ENCODE measurements around the gene CA10. TPM values are rescaled to one million over a fixed set of nuclear protein-coding genes. Genes with fewer than 3 reads are reported as not detected.

Gene CA10
- total and polyA plus RNA-seq, 2 experiments from 2014 or later, result 0.33 TPM; not detected in 1

DNA sequence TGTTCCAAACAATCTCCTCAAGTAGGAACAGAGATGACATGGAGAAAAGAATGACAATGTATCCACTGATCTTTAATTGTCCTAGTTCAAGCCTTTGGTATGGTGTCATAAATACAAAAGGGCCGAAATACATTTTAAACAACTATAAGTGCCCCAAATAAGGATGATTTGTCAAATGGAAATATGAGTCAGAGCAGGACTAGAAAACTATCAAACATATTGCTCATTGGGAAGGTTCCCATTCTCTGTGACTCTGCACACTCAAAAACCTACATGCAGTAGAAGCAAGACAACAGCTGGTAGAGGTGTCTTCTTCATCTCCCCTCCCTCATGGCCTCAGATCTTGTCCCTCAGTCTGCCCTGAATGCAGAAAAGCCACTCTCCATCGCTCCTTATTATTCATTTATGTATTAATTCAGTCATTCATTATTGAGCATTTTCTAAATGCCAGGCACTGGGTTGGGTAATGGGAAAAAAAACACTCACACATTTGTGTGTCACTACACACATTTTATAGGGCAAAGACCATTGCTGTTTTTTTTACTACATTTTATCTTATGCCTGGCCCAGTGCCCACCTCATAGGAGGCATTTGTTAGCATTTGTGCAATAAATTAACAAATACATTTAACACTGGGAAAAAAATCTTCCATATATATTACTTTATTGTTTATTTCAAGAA lies 10.1 kb downstream of the CA10 start:
- no peak for DNase-seq (ENCODE audit: low spot score)
- Histone ChIP-seq H3K27ac (no peak overlapping the region), H3K9me3 (ENCODE audit: low read depth) (no peaks in the 10 kb centered on the region), H3K4me2 (no peak overlapping the region), H4K20me1 (ENCODE audit: insufficient read depth, poor library complexity, severe bottlenecking) (no peaks in the 10 kb centered on the region), H3K4me3 (no peak overlapping the region), H3K27me3 (peaks cover 6% of the 10 kb centered on the region), H3K9me2 (replicated peaks; ENCODE audit: insufficient read depth) (no peaks in the 10 kb centered on the region), H2AFZ (no peak overlapping the region), H3K79me2 (no peaks in the 10 kb centered on the region), H3K4me1 (ENCODE audit: insufficient read depth) (no peaks in the 10 kb centered on the region), H3K36me3 (replicated peaks; ENCODE audit: insufficient read depth, low read depth) (no peaks in the 10 kb centered on the region)
- TF ChIP-seq EZH2phosphoT487 (IDR thresholded peaks at IDR 0.05; ENCODE audit: low read depth, severe bottlenecking, unreplicated experiment), result no peak
- no peak for TF ChIP-seq EZH2 (IDR thresholded peaks at IDR 0.05; ENCODE audit: borderline replicate concordance)
- TF ChIP-seq, protein P1, sequence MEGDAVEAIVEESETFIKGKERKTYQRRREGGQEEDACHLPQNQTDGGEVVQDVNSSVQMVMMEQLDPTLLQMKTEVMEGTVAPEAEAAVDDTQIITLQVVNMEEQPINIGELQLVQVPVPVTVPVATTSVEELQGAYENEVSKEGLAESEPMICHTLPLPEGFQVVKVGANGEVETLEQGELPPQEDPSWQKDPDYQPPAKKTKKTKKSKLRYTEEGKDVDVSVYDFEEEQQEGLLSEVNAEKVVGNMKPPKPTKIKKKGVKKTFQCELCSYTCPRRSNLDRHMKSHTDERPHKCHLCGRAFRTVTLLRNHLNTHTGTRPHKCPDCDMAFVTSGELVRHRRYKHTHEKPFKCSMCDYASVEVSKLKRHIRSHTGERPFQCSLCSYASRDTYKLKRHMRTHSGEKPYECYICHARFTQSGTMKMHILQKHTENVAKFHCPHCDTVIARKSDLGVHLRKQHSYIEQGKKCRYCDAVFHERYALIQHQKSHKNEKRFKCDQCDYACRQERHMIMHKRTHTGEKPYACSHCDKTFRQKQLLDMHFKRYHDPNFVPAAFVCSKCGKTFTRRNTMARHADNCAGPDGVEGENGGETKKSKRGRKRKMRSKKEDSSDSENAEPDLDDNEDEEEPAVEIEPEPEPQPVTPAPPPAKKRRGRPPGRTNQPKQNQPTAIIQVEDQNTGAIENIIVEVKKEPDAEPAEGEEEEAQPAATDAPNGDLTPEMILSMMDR (IDR thresholded peaks at IDR 0.05; ENCODE audit: poor library complexity), result no peak
- 90% methylated on average over 2 of the region's 2 CpGs for WGBS (ENCODE audit: low lambda C conversion rate, missing lambda C conversion rate)

DNA sequence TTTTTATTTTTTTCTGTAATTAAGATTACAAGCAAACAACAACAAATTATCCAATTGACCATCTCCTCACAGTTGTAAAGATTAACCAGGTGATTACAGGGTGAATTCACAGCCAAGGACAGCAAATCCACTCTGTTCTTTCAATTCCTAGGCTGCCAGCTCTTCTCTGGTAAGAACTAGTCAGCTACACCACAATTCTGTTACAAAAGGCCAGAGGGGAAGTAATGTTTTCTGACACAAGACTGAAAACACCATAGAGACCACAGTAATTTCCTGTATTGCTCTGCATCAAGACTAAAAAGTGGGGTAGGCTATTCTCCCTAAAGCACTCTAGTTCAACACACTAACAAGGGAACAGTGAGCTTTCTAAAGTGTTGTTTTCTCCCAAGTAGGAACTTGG lies 10.6 kb downstream of the CA10 start:
- Histone ChIP-seq H3K27me3 (peaks cover 4% of the 10 kb centered on the region), H3K4me3 (no peak overlapping the region), H3K36me3 (replicated peaks; ENCODE audit: insufficient read depth, low read depth) (no peaks in the 10 kb centered on the region), H3K4me2 (no peak overlapping the region), H3K4me1 (ENCODE audit: insufficient read depth) (no peaks in the 10 kb centered on the region), H2AFZ (no peak overlapping the region), H3K27ac (no peak overlapping the region), H3K9me3 (ENCODE audit: low read depth) (no peaks in the 10 kb centered on the region), H4K20me1 (ENCODE audit: insufficient read depth, poor library complexity, severe bottlenecking) (no peaks in the 10 kb centered on the region), H3K9me2 (replicated peaks; ENCODE audit: insufficient read depth) (no peaks in the 10 kb centered on the region), H3K79me2 (no peaks in the 10 kb centered on the region)
- no peak for DNase-seq (ENCODE audit: low spot score)
- no peak for TF ChIP-seq EZH2phosphoT487 (IDR thresholded peaks at IDR 0.05; ENCODE audit: low read depth, severe bottlenecking, unreplicated experiment)
- TF ChIP-seq, protein P1 (IDR thresholded peaks at IDR 0.05; ENCODE audit: poor library complexity), result no peak
- TF ChIP-seq EZH2 (IDR thresholded peaks at IDR 0.05; ENCODE audit: borderline replicate concordance), result no peak

DNA sequence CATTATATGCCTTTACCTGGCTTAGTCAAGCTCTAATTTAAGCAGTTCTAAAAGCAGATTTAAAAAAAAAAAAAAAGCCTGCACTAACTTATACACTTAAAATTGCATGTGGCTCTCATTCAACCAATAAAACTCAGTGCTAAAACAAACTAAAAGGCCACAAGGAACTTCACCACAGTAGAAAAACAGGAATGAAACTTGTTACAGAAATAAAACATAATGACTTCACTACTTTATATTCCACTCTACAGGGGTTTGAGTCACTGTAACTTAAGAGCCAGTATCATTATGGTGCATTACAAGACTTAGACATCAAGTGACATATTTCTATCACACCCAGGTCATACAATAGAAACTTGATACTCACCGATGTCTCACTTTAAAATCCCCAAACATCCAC lies 11.1 kb downstream of the CA10 start:
- Histone ChIP-seq H3K4me2 (no peak overlapping the region), H3K9me2 (replicated peaks; ENCODE audit: insufficient read depth) (no peaks in the 10 kb centered on the region), H2AFZ (no peak overlapping the region), H3K4me1 (ENCODE audit: insufficient read depth) (no peaks in the 10 kb centered on the region), H3K79me2 (no peaks in the 10 kb centered on the region), H3K27me3 (peaks cover under 1% of the 10 kb centered on the region), H3K27ac (no peak overlapping the region), H4K20me1 (ENCODE audit: insufficient read depth, poor library complexity, severe bottlenecking) (no peaks in the 10 kb centered on the region), H3K36me3 (replicated peaks; ENCODE audit: insufficient read depth, low read depth) (no peaks in the 10 kb centered on the region), H3K4me3 (no peak overlapping the region), H3K9me3 (ENCODE audit: low read depth) (no peaks in the 10 kb centered on the region)
- TF ChIP-seq EZH2phosphoT487 (IDR thresholded peaks at IDR 0.05; ENCODE audit: low read depth, severe bottlenecking, unreplicated experiment), result no peak
- TF ChIP-seq, protein P1 (IDR thresholded peaks at IDR 0.05; ENCODE audit: poor library complexity), result no peak
- TF ChIP-seq EZH2 (IDR thresholded peaks at IDR 0.05; ENCODE audit: borderline replicate concordance), result no peak
- no peak for DNase-seq (ENCODE audit: low spot score)
- WGBS (ENCODE audit: low lambda C conversion rate, missing lambda C conversion rate), result 71% methylated on average over 1 of the region's 1 CpG
